Caco-2 (cell line): Measurements from ENCODE around the gene VDR. TPM values are rescaled to one million over a fixed set of nuclear protein-coding genes. Genes with fewer than 3 reads are reported as not detected.

Experiments
- BruUV-seq: library from RNA; stranded (reverse); fragments of 400-500 nt; replicated peaks from 2 replicates; lab custom pipeline; 2021; lab: Mats Ljungman, UMichigan
- CTCF ChIA-PET: fragments of 300-600 bp; sonication (Branson Sonifier 250); formaldehyde crosslinking; loops from one replicate; lab custom pipeline; 2022; ENCODE audit warnings: antibody characterized with exemption; lab: Charles Lee
- POLR2A ChIA-PET: fragments of 300-600 bp; sonication (Branson Sonifier 250); formaldehyde crosslinking; loops from one replicate; lab custom pipeline; 2022; ENCODE audit warnings: antibody characterized with exemption; lab: Charles Lee
- DNase-seq, 2 experiments: peaks; one replicate each; pipeline versions ENCODE4 v3.0.0 to v3.0.0-alpha.2; 2020 to 2022
- H3K27me3 ChIP-seq: replicated peaks from 2 replicates; pipeline ENCODE4 v1.6.0; 2011; ENCODE audit warnings: low read length; ENCODE audit not compliant: control insufficient read depth, insufficient read depth
- H3K36me3 ChIP-seq: 2 replicates; pipeline ENCODE4 v1.5.1; 2011; ENCODE audit warnings: low read length; ENCODE audit not compliant: control insufficient read depth, insufficient read depth
- H3K4me1 ChIP-seq: fragments of 250-450 bp; sonication (Bioruptor Pico); 2 replicates; pipeline ENCODE4 v1.5.1; 2020; ENCODE audit warnings: mild to moderate bottlenecking
- H3K4me3 ChIP-seq: 2 replicates; pipeline ENCODE4 v1.5.1; 2011; ENCODE audit warnings: low read depth, mild to moderate bottlenecking, control low read depth, low read length
- H3K9me3 ChIP-seq: fragments of 250-450 bp; sonication (Bioruptor Pico); 2 replicates; pipeline ENCODE4 v1.5.1; 2020; ENCODE audit warnings: mild to moderate bottlenecking, moderate library complexity
- H3K27ac Mint-ChIP-seq: one replicate; pipeline ENCODE4 v1.8.0; 2022; ENCODE audit warnings: mixed read lengths; ENCODE audit not compliant: unreplicated experiment
- H3K27me3 Mint-ChIP-seq: one replicate; pipeline ENCODE4 v1.8.0; 2022; ENCODE audit warnings: mixed read lengths; ENCODE audit not compliant: insufficient read depth, unreplicated experiment
- H3K36me3 Mint-ChIP-seq: one replicate; pipeline ENCODE4 v1.8.0; 2022; ENCODE audit warnings: mild to moderate bottlenecking, mixed read lengths; ENCODE audit not compliant: insufficient read depth, unreplicated experiment
- H3K4me1 Mint-ChIP-seq: one replicate; pipeline ENCODE4 v1.8.0; 2022; ENCODE audit warnings: low read depth, mixed read lengths; ENCODE audit not compliant: unreplicated experiment
- H3K4me3 Mint-ChIP-seq: one replicate; pipeline ENCODE4 v1.8.0; 2022; ENCODE audit warnings: mild to moderate bottlenecking, moderate library complexity, mixed read lengths; ENCODE audit not compliant: unreplicated experiment
- H3K9me3 Mint-ChIP-seq: one replicate; pipeline ENCODE4 v1.8.0; 2022; ENCODE audit warnings: mixed read lengths; ENCODE audit not compliant: unreplicated experiment
- CTCF ChIP-seq, 2 experiments: fragments of 200-600 bp in 1 of 2; IDR thresholded peaks; 1 replicate in 1 of 2; 2 replicates in 1 of 2; pipeline versions ENCODE4 v1.5.1 to v1.8.0; 2011 to 2022; ENCODE audit warnings: antibody characterized with exemption in 1 of 2, control low read depth in 1 of 2, inconsistent platforms in 1 of 2, low read depth in 1 of 2, low read length in 1 of 2, mild to moderate bottlenecking in 1 of 2, moderate library complexity in 1 of 2; ENCODE audit not compliant: insufficient read depth in 1 of 2, severe bottlenecking in 1 of 2, unreplicated experiment in 1 of 2
- intact Hi-C: fragments of 100-400 bp; cut with micrococcal nuclease; formaldehyde crosslinking; loops from one replicate; pipeline ENCODE4 v1.10.0; 2022; ENCODE audit not compliant: unreplicated experiment
- total RNA-seq: library from RNA; stranded (reverse); gene quantifications from 2 replicates; pipeline ENCODE4 v1.2.3, GENCODE V29; 2022

The VDR gene
- total RNA-seq, 1 experiment from 2014 or later: 15.4 TPM

GRCh38 chr12:47878918-47879481 lies 25.8 kb downstream of the VDR start:
- Mint-ChIP-seq H3K4me1 (peaks cover 15% of the 10 kb centered on the region), H3K9me3 (no peaks in the 10 kb centered on the region), H3K36me3 (no peaks in the 10 kb centered on the region), H3K4me3 (no peak overlapping the region), H3K27me3 (no peaks in the 10 kb centered on the region), H3K27ac (no peak overlapping the region)
- no peak for DNase-seq
- 0 out of 2 replicates have a peak, but pooled peaks cover 5% of the 10 kb centered on the region for H3K4me1 ChIP-seq
- H3K36me3 ChIP-seq: no peaks in the 10 kb centered on the region
- ChIA-PET POLR2A (no interaction called here), CTCF (no interaction called here)
- no peaks in the 10 kb centered on the region for H3K9me3 ChIP-seq
- no peak overlapping the region for H3K4me3 ChIP-seq
- intact Hi-C loops: no loop called here
- no TSS peak for BruUV-seq
- H3K27me3 ChIP-seq: no peaks in the 10 kb centered on the region
- TF ChIP-seq CTCF (IDR thresholded peaks at IDR 0.05; ENCODE audit: insufficient read depth in 1 of 2, low read depth in 1 of 2, low read length in 1 of 2, severe bottlenecking in 1 of 2, unreplicated experiment in 1 of 2): no peak

- BruUV-seq: no TSS peak
- Mint-ChIP-seq H3K27me3 (no peaks in the 10 kb centered on the region), H3K4me1 (peaks cover 15% of the 10 kb centered on the region), H3K27ac (no peak overlapping the region), H3K9me3 (no peaks in the 10 kb centered on the region), H3K36me3 (no peaks in the 10 kb centered on the region), H3K4me3 (no peak overlapping the region)
- H3K27me3 ChIP-seq: no peaks in the 10 kb centered on the region
- POLR2A ChIA-PET: no interaction called here
- no peak overlapping the region for H3K4me3 ChIP-seq
- no peaks in the 10 kb centered on the region for H3K36me3 ChIP-seq
- H3K4me1 ChIP-seq: 0 out of 2 replicates have a peak, but pooled peaks cover 5% of the 10 kb centered on the region
- CTCF ChIA-PET: no interaction called here
- TF ChIP-seq CTCF (IDR thresholded peaks at IDR 0.05; ENCODE audit: insufficient read depth in 1 of 2, low read depth in 1 of 2, low read length in 1 of 2, severe bottlenecking in 1 of 2, unreplicated experiment in 1 of 2): no peak
- intact Hi-C loops: no loop called here
- no peaks in the 10 kb centered on the region for H3K9me3 ChIP-seq
- DNase-seq: no peak
These were observed 26.4 kb downstream of the VDR start for GRCh38 chr12:47878293-47878917.

- Histone ChIP-seq H3K9me3 (no peaks in the 10 kb centered on the region), H3K4me1 (0 out of 2 replicates have a peak, but pooled peaks cover 3% of the 10 kb centered on the region), H3K4me3 (no peak overlapping the region), H3K27me3 (no peaks in the 10 kb centered on the region), H3K36me3 (no peaks in the 10 kb centered on the region)
- ChIA-PET CTCF (no interaction called here), POLR2A (no interaction called here)
- no TSS peak for BruUV-seq
- Mint-ChIP-seq H3K27me3 (no peaks in the 10 kb centered on the region), H3K4me1 (peaks cover 11% of the 10 kb centered on the region), H3K27ac (no peak overlapping the region), H3K36me3 (no peaks in the 10 kb centered on the region), H3K4me3 (no peak overlapping the region), H3K9me3 (no peaks in the 10 kb centered on the region)
- intact Hi-C loops: no loop called here
- no peak for TF ChIP-seq CTCF (IDR thresholded peaks at IDR 0.05; ENCODE audit: insufficient read depth in 1 of 2, low read depth in 1 of 2, low read length in 1 of 2, severe bottlenecking in 1 of 2, unreplicated experiment in 1 of 2)
- DNase-seq: no peak
These were observed 27.7 kb downstream of the VDR start for GRCh38 chr12:47877081-47877480.
